Measurements from ENCODE around the gene RABGAP1L.

The RABGAP1L gene

DNA sequence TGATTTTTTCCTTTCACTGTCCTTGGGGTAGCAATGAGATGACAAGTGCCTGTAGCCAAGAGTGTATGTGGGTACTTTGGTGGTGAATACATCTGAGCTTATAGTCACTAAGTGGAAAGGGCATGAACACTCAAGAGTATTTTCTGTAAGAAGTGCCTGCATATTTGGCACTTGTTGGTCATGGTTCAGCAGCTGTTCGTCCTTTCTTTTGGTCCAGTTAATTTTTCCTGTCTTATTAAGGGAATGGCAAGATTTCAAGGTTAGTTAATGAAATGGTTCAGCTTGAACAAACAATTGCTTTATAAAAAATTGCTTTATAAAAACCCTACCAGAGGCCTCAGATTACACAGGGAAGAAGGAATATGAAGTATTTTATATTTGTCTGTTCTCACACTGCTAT is 239.9 kb downstream of the RABGAP1L start:
- H3K9me3 ChIP-seq (ENCODE audit: control insufficient read depth, insufficient read depth, low read depth, low read length) = no peaks in the 10 kb centered on the region
- peaks cover 0 to 4% of the 10 kb centered on the region in 2 experiments; a peak in 1 of 3 replicates for H3K36me3 ChIP-seq (ENCODE audit: control insufficient read depth in 2 of 2, insufficient read depth in 1 of 2, low read length in 2 of 2)
- ChIA-PET POLR2A (no interaction called here), CTCF (interaction anchor here (0.6 to 1.0 kb wide), 2 partner anchors 14 to 41 kb away, joined by 3 read pairs; no protein-coding TSS in a partner anchor)
- no peak overlapping the region for H3K27ac ChIP-seq (ENCODE audit: extremely low read depth, low read depth, low read length)
- no peak overlapping the region for H3K4me3 ChIP-seq (ENCODE audit: low read depth, low read length)
- no peaks in the 10 kb centered on the region for H3K4me1 ChIP-seq (ENCODE audit: control insufficient read depth, insufficient read depth, low read length)
- TF ChIP-seq ZNF223 (tag by site-specific recombination; IDR thresholded peaks at IDR 0.05) (no peak), SETDB1 (IDR thresholded peaks at IDR 0.05; ENCODE audit: insufficient read length, low read length) (no peak), ZNF600 (tag by site-specific recombination; IDR thresholded peaks at IDR 0.05) (no peak), ZNF350 (tag by site-specific recombination; IDR thresholded peaks at IDR 0.05) (no peak), ZBTB7A (tag by site-specific recombination; IDR thresholded peaks at IDR 0.05; ENCODE audit: low read depth) (no peak), ZNF707 (tag by site-specific recombination; IDR thresholded peaks at IDR 0.05) (no peak)
- TF ChIP-seq, protein P1, sequence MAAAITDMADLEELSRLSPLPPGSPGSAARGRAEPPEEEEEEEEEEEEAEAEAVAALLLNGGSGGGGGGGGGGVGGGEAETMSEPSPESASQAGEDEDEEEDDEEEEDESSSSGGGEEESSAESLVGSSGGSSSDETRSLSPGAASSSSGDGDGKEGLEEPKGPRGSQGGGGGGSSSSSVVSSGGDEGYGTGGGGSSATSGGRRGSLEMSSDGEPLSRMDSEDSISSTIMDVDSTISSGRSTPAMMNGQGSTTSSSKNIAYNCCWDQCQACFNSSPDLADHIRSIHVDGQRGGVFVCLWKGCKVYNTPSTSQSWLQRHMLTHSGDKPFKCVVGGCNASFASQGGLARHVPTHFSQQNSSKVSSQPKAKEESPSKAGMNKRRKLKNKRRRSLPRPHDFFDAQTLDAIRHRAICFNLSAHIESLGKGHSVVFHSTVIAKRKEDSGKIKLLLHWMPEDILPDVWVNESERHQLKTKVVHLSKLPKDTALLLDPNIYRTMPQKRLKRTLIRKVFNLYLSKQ (tag by site-specific recombination; IDR thresholded peaks at IDR 0.05; ENCODE audit: borderline replicate concordance) = no peak

DNA sequence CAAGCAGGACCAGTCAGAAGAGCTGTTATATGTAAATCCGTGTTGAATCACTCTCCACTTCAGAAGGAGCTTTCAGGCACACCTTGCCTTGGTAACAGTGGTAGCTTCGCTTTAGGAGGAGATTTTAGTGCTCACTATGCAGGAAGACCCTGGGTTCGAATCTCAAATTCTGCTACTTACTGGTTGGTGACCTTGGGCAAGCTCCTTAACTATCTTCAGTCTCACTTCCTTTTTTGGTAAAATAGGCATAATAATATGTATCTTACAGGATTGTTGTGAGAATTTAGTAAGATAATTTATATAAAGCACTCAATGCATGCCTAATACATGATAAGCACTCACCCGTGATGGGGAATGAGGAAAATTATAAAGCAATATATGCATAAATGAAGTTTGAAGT is 241.8 kb downstream of the RABGAP1L start:
- Histone ChIP-seq H3K9me3 (ENCODE audit: control insufficient read depth, insufficient read depth, low read depth, low read length) (no peaks in the 10 kb centered on the region), H3K4me3 (ENCODE audit: low read depth, low read length) (no peak overlapping the region), H3K27ac (ENCODE audit: extremely low read depth, low read depth, low read length) (no peak overlapping the region), H3K4me1 (ENCODE audit: control insufficient read depth, insufficient read depth, low read length) (no peaks in the 10 kb centered on the region), H3K36me3 (ENCODE audit: control insufficient read depth in 2 of 2, insufficient read depth in 1 of 2, low read length in 2 of 2) (peaks cover 0 to 4% of the 10 kb centered on the region in 2 experiments; a peak in 1 of 3 replicates)
- TF ChIP-seq ZNF350 (tag by site-specific recombination; IDR thresholded peaks at IDR 0.05) (no peak), ZFP69B (tag by site-specific recombination; IDR thresholded peaks at IDR 0.05) (no peak), ZNF791 (tag by site-specific recombination; IDR thresholded peaks at IDR 0.05) (no peak), HOXA7 (CRISPR knock-in tag; IDR thresholded peaks at IDR 0.05; ENCODE audit: borderline replicate concordance) (no peak)
- TF ChIP-seq, protein P2, sequence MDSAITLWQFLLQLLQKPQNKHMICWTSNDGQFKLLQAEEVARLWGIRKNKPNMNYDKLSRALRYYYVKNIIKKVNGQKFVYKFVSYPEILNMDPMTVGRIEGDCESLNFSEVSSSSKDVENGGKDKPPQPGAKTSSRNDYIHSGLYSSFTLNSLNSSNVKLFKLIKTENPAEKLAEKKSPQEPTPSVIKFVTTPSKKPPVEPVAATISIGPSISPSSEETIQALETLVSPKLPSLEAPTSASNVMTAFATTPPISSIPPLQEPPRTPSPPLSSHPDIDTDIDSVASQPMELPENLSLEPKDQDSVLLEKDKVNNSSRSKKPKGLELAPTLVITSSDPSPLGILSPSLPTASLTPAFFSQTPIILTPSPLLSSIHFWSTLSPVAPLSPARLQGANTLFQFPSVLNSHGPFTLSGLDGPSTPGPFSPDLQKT (IDR thresholded peaks at IDR 0.05; ENCODE audit: borderline replicate concordance, low read depth, low read length) = no peak
- ChIA-PET CTCF (no interaction called here), POLR2A (no interaction called here)

DNA sequence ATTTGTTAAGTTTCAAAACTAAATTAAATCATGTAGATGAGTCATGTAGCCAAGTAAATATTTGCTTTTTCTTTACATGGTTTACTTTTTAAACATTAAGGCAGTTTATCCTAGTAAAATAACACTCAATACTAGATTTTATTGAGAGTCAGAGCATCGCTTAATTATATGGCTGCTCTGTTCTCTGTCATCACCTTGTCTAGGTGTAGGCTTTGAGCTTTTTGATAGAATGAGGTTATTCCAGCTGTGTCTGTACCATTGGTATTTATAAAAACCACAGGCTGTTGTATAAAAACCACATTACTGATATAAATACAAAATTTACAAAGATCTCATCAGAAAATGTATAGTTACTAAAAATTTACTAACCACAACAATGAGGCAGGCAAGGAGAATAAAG is 245.9 kb downstream of the RABGAP1L start:
- no peaks in the 10 kb centered on the region for H3K4me1 ChIP-seq (ENCODE audit: control insufficient read depth, insufficient read depth, low read length)
- no peak overlapping the region for H3K27ac ChIP-seq (ENCODE audit: extremely low read depth, low read depth, low read length)
- ChIA-PET POLR2A (no interaction called here), CTCF (interaction anchor here (0.5 kb wide), 1 partner anchor 11 kb away, joined by 3 read pairs; no protein-coding TSS in a partner anchor)
- no peaks in the 10 kb centered on the region for H3K36me3 ChIP-seq (ENCODE audit: control insufficient read depth in 2 of 2, insufficient read depth in 1 of 2, low read length in 2 of 2)
- H3K4me3 ChIP-seq (ENCODE audit: low read depth, low read length) = no peak overlapping the region
- H3K9me3 ChIP-seq (ENCODE audit: control insufficient read depth, insufficient read depth, low read depth, low read length) = no peaks in the 10 kb centered on the region
- no peak for TF ChIP-seq TCF7L2 (IDR thresholded peaks at IDR 0.05; ENCODE audit: borderline replicate concordance, low read depth, low read length)
- TF ChIP-seq ZNF670 (tag by site-specific recombination; IDR thresholded peaks at IDR 0.05; ENCODE audit: low read depth) = no peak
- TF ChIP-seq PRDM1 (tag by site-specific recombination; IDR thresholded peaks at IDR 0.05) = no peak
- no peak for TF ChIP-seq ZNF138 (tag by site-specific recombination; IDR thresholded peaks at IDR 0.05; ENCODE audit: borderline replicate concordance)
- TF ChIP-seq, protein P3, sequence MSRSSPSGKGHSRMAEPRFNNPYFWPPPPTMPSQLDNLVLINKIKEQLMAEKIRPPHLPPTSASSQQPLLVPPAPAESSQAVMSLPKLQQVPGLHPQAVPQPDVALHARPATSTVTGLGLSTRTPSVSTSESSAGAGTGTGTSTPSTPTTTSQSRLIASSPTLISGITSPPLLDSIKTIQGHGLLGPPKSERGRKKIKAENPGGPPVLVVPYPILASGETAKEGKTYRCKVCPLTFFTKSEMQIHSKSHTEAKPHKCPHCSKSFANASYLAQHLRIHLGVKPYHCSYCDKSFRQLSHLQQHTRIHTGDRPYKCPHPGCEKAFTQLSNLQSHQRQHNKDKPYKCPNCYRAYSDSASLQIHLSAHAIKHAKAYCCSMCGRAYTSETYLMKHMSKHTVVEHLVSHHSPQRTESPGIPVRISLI (tag by site-specific recombination; IDR thresholded peaks at IDR 0.05) = no peak
- TF ChIP-seq, protein P4, sequence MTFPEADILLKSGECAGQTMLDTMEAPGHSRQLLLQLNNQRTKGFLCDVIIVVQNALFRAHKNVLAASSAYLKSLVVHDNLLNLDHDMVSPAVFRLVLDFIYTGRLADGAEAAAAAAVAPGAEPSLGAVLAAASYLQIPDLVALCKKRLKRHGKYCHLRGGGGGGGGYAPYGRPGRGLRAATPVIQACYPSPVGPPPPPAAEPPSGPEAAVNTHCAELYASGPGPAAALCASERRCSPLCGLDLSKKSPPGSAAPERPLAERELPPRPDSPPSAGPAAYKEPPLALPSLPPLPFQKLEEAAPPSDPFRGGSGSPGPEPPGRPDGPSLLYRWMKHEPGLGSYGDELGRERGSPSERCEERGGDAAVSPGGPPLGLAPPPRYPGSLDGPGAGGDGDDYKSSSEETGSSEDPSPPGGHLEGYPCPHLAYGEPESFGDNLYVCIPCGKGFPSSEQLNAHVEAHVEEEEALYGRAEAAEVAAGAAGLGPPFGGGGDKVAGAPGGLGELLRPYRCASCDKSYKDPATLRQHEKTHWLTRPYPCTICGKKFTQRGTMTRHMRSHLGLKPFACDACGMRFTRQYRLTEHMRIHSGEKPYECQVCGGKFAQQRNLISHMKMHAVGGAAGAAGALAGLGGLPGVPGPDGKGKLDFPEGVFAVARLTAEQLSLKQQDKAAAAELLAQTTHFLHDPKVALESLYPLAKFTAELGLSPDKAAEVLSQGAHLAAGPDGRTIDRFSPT (tag by site-specific recombination; IDR thresholded peaks at IDR 0.05) = no peak
- TF ChIP-seq, protein P5, sequence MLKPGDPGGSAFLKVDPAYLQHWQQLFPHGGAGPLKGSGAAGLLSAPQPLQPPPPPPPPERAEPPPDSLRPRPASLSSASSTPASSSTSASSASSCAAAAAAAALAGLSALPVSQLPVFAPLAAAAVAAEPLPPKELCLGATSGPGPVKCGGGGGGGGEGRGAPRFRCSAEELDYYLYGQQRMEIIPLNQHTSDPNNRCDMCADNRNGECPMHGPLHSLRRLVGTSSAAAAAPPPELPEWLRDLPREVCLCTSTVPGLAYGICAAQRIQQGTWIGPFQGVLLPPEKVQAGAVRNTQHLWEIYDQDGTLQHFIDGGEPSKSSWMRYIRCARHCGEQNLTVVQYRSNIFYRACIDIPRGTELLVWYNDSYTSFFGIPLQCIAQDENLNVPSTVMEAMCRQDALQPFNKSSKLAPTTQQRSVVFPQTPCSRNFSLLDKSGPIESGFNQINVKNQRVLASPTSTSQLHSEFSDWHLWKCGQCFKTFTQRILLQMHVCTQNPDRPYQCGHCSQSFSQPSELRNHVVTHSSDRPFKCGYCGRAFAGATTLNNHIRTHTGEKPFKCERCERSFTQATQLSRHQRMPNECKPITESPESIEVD (tag by site-specific recombination; IDR thresholded peaks at IDR 0.05) = 0 out of 2 replicates have a peak, but pooled peaks have one; percentile 19
- TF ChIP-seq ZNF133 (tag by site-specific recombination; IDR thresholded peaks at IDR 0.05) = no peak
- TF ChIP-seq, protein P6, sequence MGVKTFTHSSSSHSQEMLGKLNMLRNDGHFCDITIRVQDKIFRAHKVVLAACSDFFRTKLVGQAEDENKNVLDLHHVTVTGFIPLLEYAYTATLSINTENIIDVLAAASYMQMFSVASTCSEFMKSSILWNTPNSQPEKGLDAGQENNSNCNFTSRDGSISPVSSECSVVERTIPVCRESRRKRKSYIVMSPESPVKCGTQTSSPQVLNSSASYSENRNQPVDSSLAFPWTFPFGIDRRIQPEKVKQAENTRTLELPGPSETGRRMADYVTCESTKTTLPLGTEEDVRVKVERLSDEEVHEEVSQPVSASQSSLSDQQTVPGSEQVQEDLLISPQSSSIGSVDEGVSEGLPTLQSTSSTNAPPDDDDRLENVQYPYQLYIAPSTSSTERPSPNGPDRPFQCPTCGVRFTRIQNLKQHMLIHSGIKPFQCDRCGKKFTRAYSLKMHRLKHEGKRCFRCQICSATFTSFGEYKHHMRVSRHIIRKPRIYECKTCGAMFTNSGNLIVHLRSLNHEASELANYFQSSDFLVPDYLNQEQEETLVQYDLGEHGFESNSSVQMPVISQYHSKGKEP (tag by site-specific recombination; IDR thresholded peaks at IDR 0.05) = no peak
- TF ChIP-seq ZNF221 (tag by site-specific recombination; IDR thresholded peaks at IDR 0.05; ENCODE audit: borderline replicate concordance) = no peak

Measured in HEK293 (cell line).